Liver (tissue), 9 donors: Measurements from ENCODE around the gene SAA4. TPM values are rescaled to one million over a fixed set of nuclear protein-coding genes. Genes with fewer than 3 reads are reported as not detected.
A peak's percentile ranks its signal among the peaks of the same experiment; 100 is the strongest.

Source experiments
- DNase-seq: peaks from one replicate; pipeline ENCODE4 v3.0.0-alpha.2; 2017; ENCODE audit warnings: low spot score
- H3K27ac ChIP-seq, 2 donors: one replicate each; pipeline ENCODE4 v1.7.0; 2013; ENCODE audit warnings: inconsistent platforms in 2 of 2, low read length in 2 of 2, control low read depth in 1 of 2, low read depth in 1 of 2, mild to moderate bottlenecking in 1 of 2
- H3K27me3 ChIP-seq, 4 donors: one replicate each; pipeline versions ENCODE4 v1.6.1 to v1.7.0; 2013; ENCODE audit warnings: low read length in 3 of 4, inconsistent platforms in 1 of 4, mild to moderate bottlenecking in 1 of 4, moderate library complexity in 1 of 4; ENCODE audit not compliant: control insufficient read depth in 4 of 4, insufficient read depth in 4 of 4
- H3K36me3 ChIP-seq, 4 donors: one replicate each; pipeline versions ENCODE4 v1.6.1 to v1.7.0; 2013; ENCODE audit warnings: low read length in 3 of 4, mild to moderate bottlenecking in 3 of 4, low read depth in 1 of 4, moderate library complexity in 1 of 4; ENCODE audit not compliant: control insufficient read depth in 4 of 4, insufficient read depth in 3 of 4
- H3K4me1 ChIP-seq, 4 donors: one replicate each; pipeline versions ENCODE4 v1.6.1 to v1.7.0; 2013; ENCODE audit warnings: low read length in 3 of 4, mild to moderate bottlenecking in 3 of 4, moderate library complexity in 1 of 4; ENCODE audit not compliant: control insufficient read depth in 4 of 4, insufficient read depth in 4 of 4
- H3K4me3 ChIP-seq, 3 donors: one replicate each; pipeline versions ENCODE4 v1.6.1 to v1.7.0; 2013; ENCODE audit warnings: low read length in 3 of 3, control low read depth in 1 of 3, low read depth in 1 of 3, mild to moderate bottlenecking in 1 of 3
- H3K9ac ChIP-seq, 2 donors: one replicate each; pipeline ENCODE4 v1.7.0; 2013; ENCODE audit warnings: low read length in 2 of 2, mild to moderate bottlenecking in 2 of 2, moderate library complexity in 2 of 2, control low read depth in 1 of 2, low read depth in 1 of 2
- H3K9me3 ChIP-seq, 4 donors: one replicate each; pipeline versions ENCODE4 v1.6.1 to v1.7.0; 2013; ENCODE audit warnings: low read length in 3 of 4; ENCODE audit not compliant: control insufficient read depth in 4 of 4
- ATF3 ChIP-seq: IDR thresholded peaks from 2 replicates; pipeline ENCODE4 v1.6.1; 2016; ENCODE audit warnings: antibody characterized with exemption
- CTCF ChIP-seq: fragments of 150-350 bp; IDR thresholded peaks from 2 replicates; pipeline ENCODE4 v1.5.1; 2017; ENCODE audit warnings: improper control_type of control experiment, low read depth, low read length; ENCODE audit not compliant: missing input control
- EGR1 ChIP-seq, 2 donors: IDR thresholded peaks; 2 replicates each; pipeline ENCODE4 v1.6.1; 2016 to 2018; ENCODE audit warnings: antibody characterized with exemption in 2 of 2, low read depth in 2 of 2
- FOXA1 ChIP-seq: IDR thresholded peaks from 2 replicates; pipeline ENCODE4 v1.6.1; 2016; ENCODE audit warnings: antibody characterized with exemption
- FOXA2 ChIP-seq: IDR thresholded peaks from 2 replicates; pipeline ENCODE4 v1.6.1; 2016; ENCODE audit warnings: antibody characterized with exemption
- HNF4A ChIP-seq, 2 donors: conservative IDR thresholded peaks; 2 replicates each; pipeline ENCODE4 v1.6.1; 2016; ENCODE audit warnings: antibody characterized with exemption in 2 of 2, mild to moderate bottlenecking in 2 of 2
- HNF4G ChIP-seq: IDR thresholded peaks from 2 replicates; pipeline ENCODE4 v1.6.1; 2016; ENCODE audit warnings: antibody characterized with exemption
- JUND ChIP-seq, 2 donors: IDR thresholded peaks; 2 replicates each; pipeline ENCODE4 v1.6.1; 2016; ENCODE audit warnings: antibody characterized with exemption in 2 of 2
- NR2F2 ChIP-seq: IDR thresholded peaks from 2 replicates; pipeline ENCODE4 v1.6.1; 2016; ENCODE audit warnings: antibody characterized with exemption
- RAD21 ChIP-seq, 2 donors: IDR thresholded peaks; 2 replicates each; pipeline ENCODE4 v1.6.1; 2016; ENCODE audit warnings: antibody characterized with exemption in 2 of 2, mild to moderate bottlenecking in 2 of 2
- REST ChIP-seq: IDR thresholded peaks from 2 replicates; pipeline ENCODE4 v1.6.1; 2016; ENCODE audit warnings: antibody characterized with exemption, mild to moderate bottlenecking
- RXRA ChIP-seq, 2 donors: IDR thresholded peaks; 2 replicates each; pipeline ENCODE4 v1.6.1; 2017 to 2018; ENCODE audit warnings: antibody characterized with exemption in 2 of 2, mild to moderate bottlenecking in 1 of 2
- SP1 ChIP-seq: IDR thresholded peaks from 2 replicates; pipeline ENCODE4 v1.6.1; 2018; ENCODE audit warnings: antibody characterized with exemption, mild to moderate bottlenecking
- TAF1 ChIP-seq: conservative IDR thresholded peaks from 2 replicates; pipeline ENCODE4 v1.6.1; 2016; ENCODE audit warnings: antibody characterized with exemption, mild to moderate bottlenecking
- YY1 ChIP-seq: IDR thresholded peaks from 2 replicates; pipeline ENCODE4 v1.6.1; 2016; ENCODE audit warnings: antibody characterized with exemption, mild to moderate bottlenecking
- ZBTB33 ChIP-seq: IDR thresholded peaks from 2 replicates; pipeline ENCODE4 v1.6.1; 2016; ENCODE audit warnings: antibody characterized with exemption
- WGBS: extraction: QIAGEN DNeasy Blood & Tissue Kit; methylation state at CpG from one replicate; pipeline ENCODE4 v1.1.7; 2013; 5-methylcytosine and 5-hydroxymethylcytosine counted together
- polyA plus RNA-seq, 2 donors: library from polyadenylated mRNA; stranded (reverse) in 1 of 2; unstranded in 1 of 2; fragments of 200-250 nt in 1 of 2; fragments of >200 nt in 1 of 2; fragmentation: Nextera tagmentation in 1 of 2; extraction: Ambion mirVana in 1 of 2; gene quantifications; one replicate each; pipeline versions ENCODE4 v1.2.1 to v1.2.3, GENCODE V29; 2013 to 2015
- total RNA-seq, 2 donors: library from RNA; depleted of rRNA; stranded (reverse); fragments of >200 nt; gene quantifications; one replicate each; pipeline ENCODE4 v1.2.3, GENCODE V29; 2014
- TF ChIP-seq, protein P1 (sequence below): IDR thresholded peaks from 2 replicates; pipeline ENCODE4 v1.6.1; 2016; ENCODE audit warnings: antibody characterized with exemption
- donor health status: healthy.
- donor health status: healthy.
- donor health status: healthy.
- donor health status: healthy.
- donor health status: healthy.

The SAA4 gene
- total and polyA plus RNA-seq, 4 donors, result 84.9 to 4,017 (median 1,127) TPM

DNA sequence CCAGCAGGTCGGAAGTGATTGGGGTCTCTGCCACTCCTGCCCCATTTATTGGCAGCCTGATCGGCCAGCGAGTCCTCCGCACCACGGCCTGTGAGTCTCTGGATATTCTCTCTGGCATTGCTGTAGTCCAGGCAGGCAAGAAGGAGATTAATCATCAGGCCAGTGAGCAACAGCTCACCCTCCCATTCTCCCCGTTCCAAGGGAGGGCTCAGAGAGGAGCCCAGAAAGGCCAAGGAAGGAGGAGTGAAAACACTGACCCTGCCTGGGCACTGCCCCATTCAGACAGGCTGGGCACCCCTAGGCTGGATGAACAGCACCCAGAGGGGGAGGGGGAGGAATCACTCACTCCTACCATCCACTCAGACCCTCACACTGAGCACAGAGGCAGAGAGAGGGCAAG is 8.8 kb upstream of the SAA4 start (continued):
- TF ChIP-seq SP1 (no peak), RAD21 (IDR thresholded peaks at IDR 0.05) (no peak), EGR1 (IDR thresholded peaks at IDR 0.05; ENCODE audit: low read depth in 2 of 2) (no peak), JUND (IDR thresholded peaks at IDR 0.05) (no peak), HNF4A (conservative IDR thresholded peaks at IDR 0.05) (no peak), NR2F2 (no peak)

- TF ChIP-seq HNF4A (conservative IDR thresholded peaks at IDR 0.05) (peak in 1 of 2 donors; percentile 52), YY1 (peak; percentile 24), HNF4G (no peak), NR2F2 (no peak), ZBTB33 (no peak), RAD21 (IDR thresholded peaks at IDR 0.05) (peak; percentile 84 to 86), SP1 (peak; percentile 8), CTCF (peak; percentile 84), REST (no peak)
- no peaks in the 10 kb centered on the region for H3K9me3 ChIP-seq
- WGBS, result 0% methylated on average over 1 of the region's 1 CpG
- no peak overlapping the region for H3K27ac ChIP-seq
- H3K4me1 ChIP-seq, result peaks cover 3 to 13% (median 11%) of the 10 kb centered on the region in 4 donors
- H3K36me3 ChIP-seq, result no peaks in the 10 kb centered on the region
- peak; percentile 49 for DNase-seq
- no peak overlapping the region for H3K4me3 ChIP-seq
- H3K27me3 ChIP-seq, result no peaks in the 10 kb centered on the region
- no peak overlapping the region for H3K9ac ChIP-seq
Observed at GRCh38 chr11:18243783-18244362, 7.3 kb upstream of the SAA4 start.

GRCh38 chr11:18239655-18240054 is 3.1 kb upstream of the SAA4 start:
- no peaks in the 10 kb centered on the region for H3K27me3 ChIP-seq
- H3K4me1 ChIP-seq, result peaks cover 0 to 13% (median 12%) of the 10 kb centered on the region in 4 donors
- no peak for DNase-seq
- no peak overlapping the region for H3K27ac ChIP-seq
- 58% methylated on average over 1 of the region's 1 CpG for WGBS
- no peak overlapping the region for H3K9ac ChIP-seq
- no peak overlapping the region for H3K4me3 ChIP-seq
- H3K9me3 ChIP-seq, result no peaks in the 10 kb centered on the region
- peaks cover 0 to 7% (median 2%) of the 10 kb centered on the region in 4 donors for H3K36me3 ChIP-seq
- no peak for TF ChIP-seq EGR1 (IDR thresholded peaks at IDR 0.05; ENCODE audit: low read depth in 2 of 2)
- TF ChIP-seq, protein P1, sequence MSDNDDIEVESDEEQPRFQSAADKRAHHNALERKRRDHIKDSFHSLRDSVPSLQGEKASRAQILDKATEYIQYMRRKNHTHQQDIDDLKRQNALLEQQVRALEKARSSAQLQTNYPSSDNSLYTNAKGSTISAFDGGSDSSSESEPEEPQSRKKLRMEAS, result no peak
- TF ChIP-seq CTCF, result no peak
- peak; percentile 35 for TF ChIP-seq YY1
- no peak for TF ChIP-seq TAF1
- peak; percentile 72 for TF ChIP-seq HNF4G
- peak; percentile 46 for TF ChIP-seq FOXA1
- peak; percentile 17 to 42 for TF ChIP-seq JUND (IDR thresholded peaks at IDR 0.05)
- TF ChIP-seq FOXA2, result peak; percentile 61
- TF ChIP-seq NR2F2, result no peak
- TF ChIP-seq HNF4A (conservative IDR thresholded peaks at IDR 0.05), result peak; percentile 87 to 90
- TF ChIP-seq SP1, result no peak
- peak; percentile 9 to 18 for TF ChIP-seq RAD21 (IDR thresholded peaks at IDR 0.05)
- TF ChIP-seq RXRA (IDR thresholded peaks at IDR 0.05), result peak; percentile 49 to 72
- no peak for TF ChIP-seq ATF3
